ENCODE results near the gene FBXO41.

The FBXO41 gene

DNA sequence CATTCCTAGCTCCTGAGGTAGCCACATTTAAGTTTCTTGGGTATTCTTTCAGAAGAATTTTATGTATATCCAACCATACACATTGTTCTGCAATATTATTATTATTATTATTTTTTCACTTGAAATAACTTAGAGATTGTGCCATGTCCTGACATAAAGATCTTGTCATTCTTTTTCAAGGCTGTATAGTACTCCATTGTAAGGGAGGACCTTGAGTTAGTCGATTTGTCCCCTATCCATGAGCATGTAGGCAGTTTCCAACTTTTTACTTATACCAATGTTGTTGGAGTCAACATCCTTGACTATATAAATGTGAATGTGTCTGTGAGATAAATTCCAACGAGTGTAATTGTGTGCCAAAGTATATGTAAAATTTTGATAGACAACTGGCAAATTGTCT, 10.0 kb upstream of the FBXO41 start:
- no peak overlapping the region for H3K4ac ChIP-seq (ENCODE audit: low read depth, low read length)
- no peak overlapping the region for H2BK12ac ChIP-seq (ENCODE audit: low read length)
- no peak overlapping the region for H3K27ac ChIP-seq (ENCODE audit: low read depth, low read length)
- no peak overlapping the region for H3K23ac ChIP-seq (ENCODE audit: low read length)
- no peaks in the 10 kb centered on the region for H3K79me2 ChIP-seq (ENCODE audit: control insufficient read depth, insufficient read depth, low read length, poor library complexity)
- H3K79me1 ChIP-seq (ENCODE audit: low read length), result no peaks in the 10 kb centered on the region
- no peak overlapping the region for H2AFZ ChIP-seq (ENCODE audit: insufficient read depth, low read length, poor library complexity)
- H3K36me3 ChIP-seq (ENCODE audit: control insufficient read depth in 1 of 2, insufficient read depth in 2 of 2, low read length in 2 of 2), result no peaks in the 10 kb centered on the region
- no peak overlapping the region for H3K4me2 ChIP-seq (ENCODE audit: low read length)
- WGBS (ENCODE audit: extremely low coverage, insufficient coverage, insufficient read length), result no CpG with 5 or more reads among the region's 2 CpGs
- H3K27me3 ChIP-seq (ENCODE audit: insufficient read depth, low read length), result peaks cover 45% of the 10 kb centered on the region
- no peak overlapping the region for H3K14ac ChIP-seq (ENCODE audit: low read length)
- H2BK5ac ChIP-seq (ENCODE audit: low read depth, low read length, poor library complexity), result no peak overlapping the region
- H3K9me3 ChIP-seq (ENCODE audit: insufficient read depth, low read depth, low read length), result peaks cover 3% of the 10 kb centered on the region
- H3K9ac ChIP-seq (ENCODE audit: low read length), result no peak overlapping the region
- no peak overlapping the region for H3K4me3 ChIP-seq (ENCODE audit: low read depth, low read length)
- no peak overlapping the region for H2AK5ac ChIP-seq (ENCODE audit: low read length)
- peaks cover 5 to 19% of the 10 kb centered on the region in 2 experiments for H3K4me1 ChIP-seq (ENCODE audit: control insufficient read depth in 1 of 2, insufficient read depth in 2 of 2, low read length in 2 of 2)
- no peak for DNase-seq
- no peak overlapping the region for H4K91ac ChIP-seq (ENCODE audit: low read depth, low read length)
- no peak overlapping the region for H2BK120ac ChIP-seq (ENCODE audit: insufficient read depth, low read length, poor library complexity)
- H3K18ac ChIP-seq (ENCODE audit: low read length), result no peak overlapping the region
- no peak overlapping the region for H4K12ac ChIP-seq (ENCODE audit: low read depth, low read length)
- no peak overlapping the region for H4K8ac ChIP-seq (ENCODE audit: low read depth, low read length)

DNA sequence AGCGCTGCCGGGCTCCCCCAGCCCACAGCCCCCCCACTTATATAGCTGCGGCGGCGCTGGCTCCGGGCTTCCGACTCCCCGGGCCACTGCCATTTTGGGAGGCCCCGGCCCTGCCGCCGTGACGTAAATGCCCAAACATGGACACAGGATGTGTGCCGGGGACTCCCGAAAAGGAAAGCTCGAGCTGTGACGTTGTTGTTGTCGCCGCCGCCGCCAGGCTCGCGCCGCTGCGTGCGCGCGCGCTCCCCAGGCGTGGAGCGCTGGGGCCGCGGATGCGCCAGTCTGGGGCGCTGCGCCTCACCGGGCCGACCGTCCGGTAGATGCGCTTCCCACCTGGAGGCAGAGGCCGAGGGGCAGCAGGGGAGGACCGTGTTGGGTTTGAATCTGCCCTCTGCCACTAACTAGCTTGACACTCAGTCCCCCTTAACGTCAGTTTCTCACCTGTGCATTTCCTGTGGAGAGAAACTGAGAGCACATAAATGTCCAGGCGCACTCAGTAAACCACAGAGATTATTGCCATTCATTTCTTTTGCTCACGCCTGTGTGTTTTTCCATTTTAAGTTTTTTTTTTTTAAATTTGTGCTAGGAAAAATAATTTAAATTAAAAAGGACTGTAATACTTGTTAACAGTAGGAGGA, 9.4 kb upstream of the FBXO41 start, which contains the start of gene EGR4:
TSS of gene EGR4 (minus strand) at position 15 of the 638 bp plus-strand sequence. CDS start 231 bp downstream, outside the sequence.
- H3K79me1 ChIP-seq (ENCODE audit: low read length), result no peaks in the 10 kb centered on the region
- no peak within 1 kb of the TSS for H2AK5ac ChIP-seq (ENCODE audit: low read length)
- H3K4me1 ChIP-seq (ENCODE audit: control insufficient read depth in 1 of 2, insufficient read depth in 2 of 2, low read length in 2 of 2), result peaks cover 5 to 19% of the 10 kb centered on the region in 2 experiments
- no peak within 1 kb of the TSS for H2BK12ac ChIP-seq (ENCODE audit: low read length)
- H3K18ac ChIP-seq (ENCODE audit: low read length), result no peak within 1 kb of the TSS
- no peak within 1 kb of the TSS for H4K91ac ChIP-seq (ENCODE audit: low read depth, low read length)
- no peaks in the 10 kb centered on the region for H3K79me2 ChIP-seq (ENCODE audit: control insufficient read depth, insufficient read depth, low read length, poor library complexity)
- no peak within 1 kb of the TSS for H3K9ac ChIP-seq (ENCODE audit: low read length)
- peak within 1 kb of the TSS; percentile 83 for H2AFZ ChIP-seq (ENCODE audit: insufficient read depth, low read length, poor library complexity)
- peaks cover 3% of the 10 kb centered on the region for H3K9me3 ChIP-seq (ENCODE audit: insufficient read depth, low read depth, low read length)
- H2BK5ac ChIP-seq (ENCODE audit: low read depth, low read length, poor library complexity), result no peak within 1 kb of the TSS
- H3K27me3 ChIP-seq (ENCODE audit: insufficient read depth, low read length), result peaks cover 45% of the 10 kb centered on the region
- peak within 1 kb of the TSS; percentile 66 for H3K4me3 ChIP-seq (ENCODE audit: low read depth, low read length)
- no peak within 1 kb of the TSS for H3K27ac ChIP-seq (ENCODE audit: low read depth, low read length)
- H3K4me2 ChIP-seq (ENCODE audit: low read length), result peak within 1 kb of the TSS; percentile 94
- no peak within 1 kb of the TSS for H3K4ac ChIP-seq (ENCODE audit: low read depth, low read length)
- no CpG with 5 or more reads among the region's 45 CpGs for WGBS (ENCODE audit: extremely low coverage, insufficient coverage, insufficient read length)
- H3K23ac ChIP-seq (ENCODE audit: low read length), result no peak within 1 kb of the TSS
- H4K12ac ChIP-seq (ENCODE audit: low read depth, low read length), result no peak within 1 kb of the TSS
- H3K14ac ChIP-seq (ENCODE audit: low read length), result no peak within 1 kb of the TSS
- H3K36me3 ChIP-seq (ENCODE audit: control insufficient read depth in 1 of 2, insufficient read depth in 2 of 2, low read length in 2 of 2), result no peaks in the 10 kb centered on the region
- H2BK120ac ChIP-seq (ENCODE audit: insufficient read depth, low read length, poor library complexity), result no peak within 1 kb of the TSS
- no peak within 1 kb of the TSS for H4K8ac ChIP-seq (ENCODE audit: low read depth, low read length)
- DNase-seq, result peak in 1 of 2 donors; percentile 34

DNA sequence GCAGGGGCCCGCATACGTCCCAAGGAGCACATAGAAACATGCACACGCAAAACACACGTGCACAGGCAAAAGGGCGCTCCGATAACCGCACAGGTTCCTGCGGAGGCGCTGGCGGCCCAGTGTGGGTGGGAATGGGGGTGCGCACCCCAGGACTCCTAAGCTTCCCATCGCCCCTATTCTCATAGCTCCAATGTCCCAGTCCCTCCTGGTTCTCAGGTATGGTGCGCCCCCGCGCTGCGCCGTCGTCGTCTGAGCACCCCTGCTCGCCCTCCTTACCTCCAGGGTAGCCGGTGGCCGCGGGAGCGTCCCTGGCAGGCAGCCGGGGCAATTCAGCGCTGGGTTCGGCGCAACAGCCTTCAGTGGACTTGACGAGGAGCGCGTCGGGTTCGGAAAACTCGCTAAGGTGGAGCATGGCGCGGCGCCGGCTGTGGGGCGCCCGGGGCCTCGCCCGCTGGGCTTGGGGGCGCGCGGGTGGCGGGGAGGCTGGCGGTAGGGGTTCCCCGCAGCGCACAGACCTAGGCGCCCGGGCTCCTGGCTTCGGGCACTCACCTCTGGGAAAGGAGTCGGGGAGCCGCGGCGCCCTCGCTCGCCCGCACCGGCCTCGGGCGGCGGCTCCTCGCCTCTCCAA, 8.7 kb upstream of the FBXO41 start:
- Histone ChIP-seq H3K18ac (ENCODE audit: low read length) (no peak overlapping the region), H2BK12ac (ENCODE audit: low read length) (no peak overlapping the region), H3K4me1 (ENCODE audit: control insufficient read depth in 1 of 2, insufficient read depth in 2 of 2, low read length in 2 of 2) (peaks cover 5 to 19% of the 10 kb centered on the region in 2 experiments), H3K4me2 (ENCODE audit: low read length) (peak overlapping the region; percentile 94), H3K79me1 (ENCODE audit: low read length) (no peaks in the 10 kb centered on the region), H3K9me3 (ENCODE audit: insufficient read depth, low read depth, low read length) (peaks cover 3% of the 10 kb centered on the region), H2AFZ (ENCODE audit: insufficient read depth, low read length, poor library complexity) (no peak overlapping the region), H3K4ac (ENCODE audit: low read depth, low read length) (no peak overlapping the region), H3K79me2 (ENCODE audit: control insufficient read depth, insufficient read depth, low read length, poor library complexity) (no peaks in the 10 kb centered on the region), H4K8ac (ENCODE audit: low read depth, low read length) (no peak overlapping the region), H2BK5ac (ENCODE audit: low read depth, low read length, poor library complexity) (no peak overlapping the region), H3K27me3 (ENCODE audit: insufficient read depth, low read length) (peaks cover 45% of the 10 kb centered on the region), H2AK5ac (ENCODE audit: low read length) (no peak overlapping the region), H3K4me3 (ENCODE audit: low read depth, low read length) (peak overlapping the region; percentile 66), H3K14ac (ENCODE audit: low read length) (no peak overlapping the region), H3K9ac (ENCODE audit: low read length) (no peak overlapping the region), H3K27ac (ENCODE audit: low read depth, low read length) (no peak overlapping the region), H3K36me3 (ENCODE audit: control insufficient read depth in 1 of 2, insufficient read depth in 2 of 2, low read length in 2 of 2) (no peaks in the 10 kb centered on the region), H4K91ac (ENCODE audit: low read depth, low read length) (no peak overlapping the region), H2BK120ac (ENCODE audit: insufficient read depth, low read length, poor library complexity) (no peak overlapping the region), H3K23ac (ENCODE audit: low read length) (no peak overlapping the region), H4K12ac (ENCODE audit: low read depth, low read length) (no peak overlapping the region)
- DNase-seq, result no peak
- no CpG with 5 or more reads among the region's 64 CpGs for WGBS (ENCODE audit: extremely low coverage, insufficient coverage, insufficient read length)

DNA sequence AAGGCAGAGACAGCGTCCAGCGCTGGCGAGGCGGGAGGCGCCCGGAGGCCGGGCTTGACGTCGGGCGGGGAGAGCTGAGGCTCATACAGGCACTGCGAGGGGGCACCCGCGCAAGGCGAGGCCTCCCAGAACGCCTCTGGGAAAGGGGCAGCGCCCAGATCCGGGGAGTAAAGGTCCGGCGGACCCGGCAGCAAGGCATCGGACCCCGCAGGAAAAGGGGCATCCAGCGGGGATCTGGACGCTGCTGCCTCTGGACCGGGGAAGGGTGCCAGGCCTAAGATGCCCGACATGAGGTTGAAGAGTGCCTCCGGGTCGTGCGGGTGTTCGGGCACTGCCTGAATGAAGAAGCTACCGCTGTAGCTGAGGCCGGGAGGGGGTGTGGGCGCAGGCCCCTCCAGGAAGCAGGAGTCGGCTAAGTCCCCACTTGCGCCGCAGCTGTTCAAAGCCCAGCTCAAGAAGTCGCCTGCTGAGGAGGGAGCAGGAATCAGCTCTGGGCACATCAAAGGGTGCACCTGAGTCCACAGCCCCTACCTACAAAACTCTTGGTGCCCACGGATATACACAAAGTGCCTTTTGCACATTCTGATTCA, 8.1 kb upstream of the FBXO41 start:
- H3K4me3 ChIP-seq (ENCODE audit: low read depth, low read length), result no peak overlapping the region
- no peak overlapping the region for H3K18ac ChIP-seq (ENCODE audit: low read length)
- H2BK5ac ChIP-seq (ENCODE audit: low read depth, low read length, poor library complexity), result no peak overlapping the region
- H3K9ac ChIP-seq (ENCODE audit: low read length), result no peak overlapping the region
- no peak overlapping the region for H3K14ac ChIP-seq (ENCODE audit: low read length)
- H4K12ac ChIP-seq (ENCODE audit: low read depth, low read length), result no peak overlapping the region
- no peak overlapping the region for H2AFZ ChIP-seq (ENCODE audit: insufficient read depth, low read length, poor library complexity)
- no peaks in the 10 kb centered on the region for H3K79me2 ChIP-seq (ENCODE audit: control insufficient read depth, insufficient read depth, low read length, poor library complexity)
- peaks cover 3% of the 10 kb centered on the region for H3K9me3 ChIP-seq (ENCODE audit: insufficient read depth, low read depth, low read length)
- WGBS (ENCODE audit: extremely low coverage, insufficient coverage, insufficient read length), result no CpG with 5 or more reads among the region's 38 CpGs
- H4K91ac ChIP-seq (ENCODE audit: low read depth, low read length), result no peak overlapping the region
- H3K4me1 ChIP-seq (ENCODE audit: control insufficient read depth in 1 of 2, insufficient read depth in 2 of 2, low read length in 2 of 2), result peaks cover 5 to 19% of the 10 kb centered on the region in 2 experiments
- no peak overlapping the region for H2AK5ac ChIP-seq (ENCODE audit: low read length)
- H2BK12ac ChIP-seq (ENCODE audit: low read length), result no peak overlapping the region
- no peak overlapping the region for H2BK120ac ChIP-seq (ENCODE audit: insufficient read depth, low read length, poor library complexity)
- no peak overlapping the region for H4K8ac ChIP-seq (ENCODE audit: low read depth, low read length)
- peak overlapping the region; percentile 6 for H3K4me2 ChIP-seq (ENCODE audit: low read length)
- H3K27ac ChIP-seq (ENCODE audit: low read depth, low read length), result no peak overlapping the region
- H3K4ac ChIP-seq (ENCODE audit: low read depth, low read length), result no peak overlapping the region
- H3K27me3 ChIP-seq (ENCODE audit: insufficient read depth, low read length), result peaks cover 45% of the 10 kb centered on the region
- no peak overlapping the region for H3K23ac ChIP-seq (ENCODE audit: low read length)
- H3K36me3 ChIP-seq (ENCODE audit: control insufficient read depth in 1 of 2, insufficient read depth in 2 of 2, low read length in 2 of 2), result no peaks in the 10 kb centered on the region
- no peaks in the 10 kb centered on the region for H3K79me1 ChIP-seq (ENCODE audit: low read length)
- DNase-seq, result no peak
